HepG2 (cell line): ENCODE data around the gene TMEM14B. TPM values are rescaled to one million over a fixed set of nuclear protein-coding genes. Genes with fewer than 3 reads are reported as not detected.
A peak's percentile ranks its signal among the peaks of the same experiment; 100 is the strongest.

Experiments used
- CBX1 ChIP-seq: IDR thresholded peaks from one replicate; pipeline ENCODE4 v1.6.1; 2016; ENCODE audit warnings: antibody characterized with exemption, low read depth
- GTF2F1 ChIP-seq: fragments of 150-350 bp; IDR thresholded peaks from 2 replicates; pipeline ENCODE4 v1.6.1; 2014; ENCODE audit warnings: low read length
- MED1 ChIP-seq: sonication (generic); formaldehyde crosslinking; IDR thresholded peaks from 2 replicates; pipeline ENCODE4 v1.4.0; 2020; ENCODE audit warnings: missing genetic modification reagents
- NFE2 ChIP-seq: sonication (generic); formaldehyde crosslinking; IDR thresholded peaks from 2 replicates; pipeline ENCODE4 v1.4.0; 2020; ENCODE audit warnings: missing genetic modification reagents
- POLR2A ChIP-seq, 2 experiments: IDR thresholded peaks; 2 replicates each; pipeline ENCODE4 v1.6.1; 2011; ENCODE audit warnings: low read depth in 2 of 2, low read length in 2 of 2, mild to moderate bottlenecking in 1 of 2, moderate library complexity in 1 of 2; ENCODE audit not compliant: insufficient read depth in 1 of 2
- POLR2AphosphoS2 ChIP-seq: IDR thresholded peaks from 2 replicates; pipeline ENCODE4 v1.6.1; 2011; ENCODE audit warnings: low read depth, low read length, improper control_type of control experiment
- ZFP1 ChIP-seq: IDR thresholded peaks from 2 replicates; pipeline ENCODE4 v1.6.1; 2016
- ZNF607 ChIP-seq: sonication (generic); formaldehyde crosslinking; IDR thresholded peaks from 2 replicates; pipeline ENCODE4 v1.5.1; 2020; ENCODE audit warnings: missing genetic modification reagents, mild to moderate bottlenecking, borderline replicate concordance
- ZNF629 ChIP-seq: sonication (generic); formaldehyde crosslinking; conservative IDR thresholded peaks from 2 replicates; pipeline ENCODE4 v1.5.0; 2020; ENCODE audit warnings: missing genetic modification reagents
- ZNF749 ChIP-seq: sonication (generic); formaldehyde crosslinking; IDR thresholded peaks from 2 replicates; pipeline ENCODE4 v1.8.0; 2022; ENCODE audit warnings: mild to moderate bottlenecking, missing genetic modification reagents, moderate library complexity, borderline replicate concordance
- ZNF773 ChIP-seq: sonication (generic); formaldehyde crosslinking; IDR thresholded peaks from 2 replicates; pipeline ENCODE4 v1.4.0; 2020; ENCODE audit warnings: missing genetic modification reagents, borderline replicate concordance
- ZNF781 ChIP-seq: sonication (generic); formaldehyde crosslinking; IDR thresholded peaks from 2 replicates; pipeline ENCODE4 v1.5.1; 2020; ENCODE audit warnings: borderline replicate concordance, mild to moderate bottlenecking, missing genetic modification reagents; ENCODE audit errors: not compliant biosample characterization
- ZZZ3 ChIP-seq: sonication (generic); formaldehyde crosslinking; IDR thresholded peaks from 2 replicates; pipeline ENCODE4 v1.4.0; 2020; ENCODE audit warnings: missing genetic modification reagents, mild to moderate bottlenecking, borderline replicate concordance
- polyA plus RNA-seq, 8 experiments: library from polyadenylated mRNA; depleted of rRNA in 3 of 8; stranded (reverse) in 7 of 8; unstranded in 1 of 8; fragments of >200 nt; fragmentation: Illumina TruSeq in 4 of 8; extraction: Trizol in 4 of 8; gene quantifications; 2 replicates each; pipeline versions ENCODE4 v1.2.1 to v1.2.3, GENCODE V29; 2011 to 2016; ENCODE audit warnings: low read depth in 4 of 8, missing spikeins in 1 of 8, mixed read lengths in 1 of 8; ENCODE audit not compliant: insufficient read depth in 1 of 8
- total RNA-seq, 5 experiments: library from RNA; depleted of rRNA; stranded (reverse); fragments of >200 nt; fragmentation: Illumina TruSeq; extraction: Trizol; gene quantifications; 2 replicates each; pipeline ENCODE4 v1.2.3, GENCODE V29; 2016; ENCODE audit warnings: low read depth in 1 of 5
- TF ChIP-seq, protein P1 (sequence below): sonication (generic); IDR thresholded peaks from 2 replicates; pipeline ENCODE4 v1.6.1; 2016; ENCODE audit warnings: low read depth, borderline replicate concordance
- TF ChIP-seq, protein P2 (sequence below): IDR thresholded peaks from 2 replicates; pipeline ENCODE4 v1.6.1; 2016
- TF ChIP-seq, protein P3 (sequence below): sonication (generic); formaldehyde crosslinking; IDR thresholded peaks from 2 replicates; pipeline ENCODE4 v1.4.0; 2020; ENCODE audit warnings: missing genetic modification reagents
- TF ChIP-seq, protein P4 (sequence below): sonication (generic); formaldehyde crosslinking; IDR thresholded peaks from 2 replicates; pipeline ENCODE4 v1.4.0; 2020; ENCODE audit warnings: low read depth, mild to moderate bottlenecking, missing genetic modification reagents
- TF ChIP-seq, protein P5 (sequence below): sonication (generic); formaldehyde crosslinking; IDR thresholded peaks from 2 replicates; pipeline ENCODE4 v1.4.0; 2020; ENCODE audit warnings: mild to moderate bottlenecking, missing genetic modification reagents, borderline replicate concordance

The TMEM14B gene
- total and polyA plus RNA-seq, 2 of the 13 experiments (the other 11 are each of a cell fraction or from before 2014, with no cell fraction given) = 133 to 200 TPM

DNA sequence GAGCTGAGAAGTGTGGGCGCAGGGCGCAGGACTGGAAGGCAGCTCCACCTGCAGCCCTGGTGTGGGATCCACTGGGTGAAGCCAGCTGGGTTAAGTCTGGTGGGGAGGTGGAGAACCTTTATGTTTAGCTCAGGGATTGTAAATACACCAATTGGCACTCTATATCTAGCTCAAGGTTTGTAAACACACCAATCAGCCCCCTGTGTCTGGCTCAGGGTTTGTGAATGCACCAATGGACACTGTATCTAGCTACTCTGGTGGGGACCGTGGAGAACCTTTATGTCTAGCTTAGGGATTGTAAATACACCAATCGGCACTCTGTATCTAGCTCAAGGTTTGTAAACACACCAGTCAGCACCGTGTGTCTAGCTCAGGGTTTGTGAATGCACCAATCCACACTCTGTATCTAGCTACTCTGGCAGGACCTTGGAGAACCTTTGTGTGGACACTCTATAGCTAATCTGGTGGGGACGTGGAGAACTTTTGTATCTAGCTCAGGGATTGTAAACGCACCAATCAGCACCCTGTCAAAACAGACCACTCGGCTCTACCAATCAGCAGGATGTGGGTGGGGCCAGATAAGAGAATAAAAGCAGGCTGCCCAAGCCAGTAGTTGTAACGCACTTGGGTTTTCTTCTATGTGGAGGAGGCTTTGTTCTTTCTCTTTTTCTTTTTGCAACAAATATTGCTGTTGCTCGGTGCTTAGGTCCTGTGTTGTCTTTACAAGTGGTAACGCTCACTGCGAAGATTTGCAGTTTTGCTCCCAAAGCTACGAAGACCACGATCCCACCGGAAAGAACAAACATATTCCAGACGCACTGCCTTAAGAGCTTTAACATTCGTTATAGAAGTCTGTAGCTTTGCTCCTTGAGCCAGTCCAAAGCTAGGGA, 26.4 kb upstream of the TMEM14B start (continued):
- TF ChIP-seq MED1 (CRISPR knock-in tag) = peak; percentile 87
- TF ChIP-seq, protein P1, sequence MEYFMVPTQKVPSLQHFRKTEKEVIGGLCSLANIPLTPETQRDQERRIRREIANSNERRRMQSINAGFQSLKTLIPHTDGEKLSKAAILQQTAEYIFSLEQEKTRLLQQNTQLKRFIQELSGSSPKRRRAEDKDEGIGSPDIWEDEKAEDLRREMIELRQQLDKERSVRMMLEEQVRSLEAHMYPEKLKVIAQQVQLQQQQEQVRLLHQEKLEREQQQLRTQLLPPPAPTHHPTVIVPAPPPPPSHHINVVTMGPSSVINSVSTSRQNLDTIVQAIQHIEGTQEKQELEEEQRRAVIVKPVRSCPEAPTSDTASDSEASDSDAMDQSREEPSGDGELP = peak; percentile 34; the same call in 1 of the 2 replicates
- TF ChIP-seq NFE2 (CRISPR knock-in tag) = 0 out of 2 replicates have a peak, but pooled peaks have one; percentile 15
- TF ChIP-seq POLR2AphosphoS2 = peak; percentile 96
- peak; percentile 85 for TF ChIP-seq ZNF773 (CRISPR knock-in tag)
- TF ChIP-seq, protein P2, sequence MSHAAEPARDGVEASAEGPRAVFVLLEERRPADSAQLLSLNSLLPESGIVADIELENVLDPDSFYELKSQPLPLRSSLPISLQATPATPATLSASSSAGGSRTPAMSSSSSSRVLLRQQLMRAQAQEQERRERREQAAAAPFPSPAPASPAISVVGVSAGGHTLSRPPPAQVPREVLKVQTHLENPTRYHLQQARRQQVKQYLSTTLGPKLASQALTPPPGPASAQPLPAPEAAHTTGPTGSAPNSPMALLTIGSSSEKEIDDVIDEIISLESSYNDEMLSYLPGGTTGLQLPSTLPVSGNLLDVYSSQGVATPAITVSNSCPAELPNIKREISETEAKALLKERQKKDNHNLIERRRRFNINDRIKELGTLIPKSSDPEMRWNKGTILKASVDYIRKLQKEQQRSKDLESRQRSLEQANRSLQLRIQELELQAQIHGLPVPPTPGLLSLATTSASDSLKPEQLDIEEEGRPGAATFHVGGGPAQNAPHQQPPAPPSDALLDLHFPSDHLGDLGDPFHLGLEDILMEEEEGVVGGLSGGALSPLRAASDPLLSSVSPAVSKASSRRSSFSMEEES (CRISPR knock-in tag) = peak; percentile 68
- TF ChIP-seq ZNF781 (CRISPR knock-in tag) = peak; percentile 68
- TF ChIP-seq, protein P3, sequence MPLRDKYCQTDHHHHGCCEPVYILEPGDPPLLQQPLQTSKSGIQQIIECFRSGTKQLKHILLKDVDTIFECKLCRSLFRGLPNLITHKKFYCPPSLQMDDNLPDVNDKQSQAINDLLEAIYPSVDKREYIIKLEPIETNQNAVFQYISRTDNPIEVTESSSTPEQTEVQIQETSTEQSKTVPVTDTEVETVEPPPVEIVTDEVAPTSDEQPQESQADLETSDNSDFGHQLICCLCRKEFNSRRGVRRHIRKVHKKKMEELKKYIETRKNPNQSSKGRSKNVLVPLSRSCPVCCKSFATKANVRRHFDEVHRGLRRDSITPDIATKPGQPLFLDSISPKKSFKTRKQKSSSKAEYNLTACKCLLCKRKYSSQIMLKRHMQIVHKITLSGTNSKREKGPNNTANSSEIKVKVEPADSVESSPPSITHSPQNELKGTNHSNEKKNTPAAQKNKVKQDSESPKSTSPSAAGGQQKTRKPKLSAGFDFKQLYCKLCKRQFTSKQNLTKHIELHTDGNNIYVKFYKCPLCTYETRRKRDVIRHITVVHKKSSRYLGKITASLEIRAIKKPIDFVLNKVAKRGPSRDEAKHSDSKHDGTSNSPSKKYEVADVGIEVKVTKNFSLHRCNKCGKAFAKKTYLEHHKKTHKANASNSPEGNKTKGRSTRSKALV = peak; percentile 44; the same call in 1 of the 2 replicates
- TF ChIP-seq POLR2A (IDR thresholded peaks at IDR 0.05; ENCODE audit: insufficient read depth in 1 of 2, low read depth in 2 of 2, low read length in 2 of 2) = peak; percentile 86 to 96
- TF ChIP-seq, protein P4, sequence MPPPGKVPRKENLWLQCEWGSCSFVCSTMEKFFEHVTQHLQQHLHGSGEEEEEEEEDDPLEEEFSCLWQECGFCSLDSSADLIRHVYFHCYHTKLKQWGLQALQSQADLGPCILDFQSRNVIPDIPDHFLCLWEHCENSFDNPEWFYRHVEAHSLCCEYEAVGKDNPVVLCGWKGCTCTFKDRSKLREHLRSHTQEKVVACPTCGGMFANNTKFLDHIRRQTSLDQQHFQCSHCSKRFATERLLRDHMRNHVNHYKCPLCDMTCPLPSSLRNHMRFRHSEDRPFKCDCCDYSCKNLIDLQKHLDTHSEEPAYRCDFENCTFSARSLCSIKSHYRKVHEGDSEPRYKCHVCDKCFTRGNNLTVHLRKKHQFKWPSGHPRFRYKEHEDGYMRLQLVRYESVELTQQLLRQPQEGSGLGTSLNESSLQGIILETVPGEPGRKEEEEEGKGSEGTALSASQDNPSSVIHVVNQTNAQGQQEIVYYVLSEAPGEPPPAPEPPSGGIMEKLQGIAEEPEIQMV (CRISPR knock-in tag) = 0 out of 2 replicates have a peak, but pooled peaks have one; percentile 41
- peak; percentile 70; the same call in 1 of the 2 replicates for TF ChIP-seq ZNF749
- 0 out of 2 replicates have a peak, but pooled peaks have one; percentile 52 for TF ChIP-seq ZFP1 (CRISPR knock-in tag)
- TF ChIP-seq, protein P5, sequence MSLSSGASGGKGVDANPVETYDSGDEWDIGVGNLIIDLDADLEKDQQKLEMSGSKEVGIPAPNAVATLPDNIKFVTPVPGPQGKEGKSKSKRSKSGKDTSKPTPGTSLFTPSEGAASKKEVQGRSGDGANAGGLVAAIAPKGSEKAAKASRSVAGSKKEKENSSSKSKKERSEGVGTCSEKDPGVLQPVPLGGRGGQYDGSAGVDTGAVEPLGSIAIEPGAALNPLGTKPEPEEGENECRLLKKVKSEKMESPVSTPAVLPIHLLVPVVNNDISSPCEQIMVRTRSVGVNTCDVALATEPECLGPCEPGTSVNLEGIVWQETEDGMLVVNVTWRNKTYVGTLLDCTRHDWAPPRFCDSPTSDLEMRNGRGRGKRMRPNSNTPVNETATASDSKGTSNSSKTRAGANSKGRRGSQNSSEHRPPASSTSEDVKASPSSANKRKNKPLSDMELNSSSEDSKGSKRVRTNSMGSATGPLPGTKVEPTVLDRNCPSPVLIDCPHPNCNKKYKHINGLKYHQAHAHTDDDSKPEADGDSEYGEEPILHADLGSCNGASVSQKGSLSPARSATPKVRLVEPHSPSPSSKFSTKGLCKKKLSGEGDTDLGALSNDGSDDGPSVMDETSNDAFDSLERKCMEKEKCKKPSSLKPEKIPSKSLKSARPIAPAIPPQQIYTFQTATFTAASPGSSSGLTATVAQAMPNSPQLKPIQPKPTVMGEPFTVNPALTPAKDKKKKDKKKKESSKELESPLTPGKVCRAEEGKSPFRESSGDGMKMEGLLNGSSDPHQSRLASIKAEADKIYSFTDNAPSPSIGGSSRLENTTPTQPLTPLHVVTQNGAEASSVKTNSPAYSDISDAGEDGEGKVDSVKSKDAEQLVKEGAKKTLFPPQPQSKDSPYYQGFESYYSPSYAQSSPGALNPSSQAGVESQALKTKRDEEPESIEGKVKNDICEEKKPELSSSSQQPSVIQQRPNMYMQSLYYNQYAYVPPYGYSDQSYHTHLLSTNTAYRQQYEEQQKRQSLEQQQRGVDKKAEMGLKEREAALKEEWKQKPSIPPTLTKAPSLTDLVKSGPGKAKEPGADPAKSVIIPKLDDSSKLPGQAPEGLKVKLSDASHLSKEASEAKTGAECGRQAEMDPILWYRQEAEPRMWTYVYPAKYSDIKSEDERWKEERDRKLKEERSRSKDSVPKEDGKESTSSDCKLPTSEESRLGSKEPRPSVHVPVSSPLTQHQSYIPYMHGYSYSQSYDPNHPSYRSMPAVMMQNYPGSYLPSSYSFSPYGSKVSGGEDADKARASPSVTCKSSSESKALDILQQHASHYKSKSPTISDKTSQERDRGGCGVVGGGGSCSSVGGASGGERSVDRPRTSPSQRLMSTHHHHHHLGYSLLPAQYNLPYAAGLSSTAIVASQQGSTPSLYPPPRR (CRISPR knock-in tag) = 0 out of 2 replicates have a peak, but pooled peaks have one; percentile 34
- TF ChIP-seq GTF2F1 = peak; percentile 99
- peak; percentile 10; the same call in 1 of the 2 replicates for TF ChIP-seq ZNF629 (CRISPR knock-in tag)
- TF ChIP-seq ZZZ3 (CRISPR knock-in tag) = peak; percentile 42; the same call in 1 of the 2 replicates
- TF ChIP-seq ZNF607 = peak; percentile 41
- TF ChIP-seq CBX1 = peak; percentile 96
